Ascending aorta (tissue), 2 donors: ENCODE measurements around the gene ELMO1. TPM values are rescaled to one million over a fixed set of nuclear protein-coding genes. Genes with fewer than 3 reads are reported as not detected.

Experiments
- DNase-seq, 2 donors: peaks; one replicate each; pipeline ENCODE4 v3.0.0-alpha.2; 2019; ENCODE audit warnings: low spot score in 2 of 2
- H3K27ac ChIP-seq, 2 donors: fragments of 200-600 bp; sonication (generic); one replicate each; pipeline ENCODE4 v1.5.1; 2016 to 2017; ENCODE audit warnings: mild to moderate bottlenecking in 1 of 2
- H3K27me3 ChIP-seq: fragments of 200-600 bp; sonication (generic); one replicate; pipeline ENCODE4 v1.5.1; 2017
- H3K36me3 ChIP-seq, 2 donors: fragments of 200-600 bp; sonication (generic); one replicate each; pipeline ENCODE4 v1.5.1; 2016
- H3K4me1 ChIP-seq, 2 donors: fragments of 200-600 bp; sonication (generic); one replicate each; pipeline ENCODE4 v1.5.1; 2016 to 2017; ENCODE audit warnings: mild to moderate bottlenecking in 1 of 2
- H3K4me3 ChIP-seq, 2 donors: fragments of 200-600 bp; sonication (generic); one replicate each; pipeline ENCODE4 v1.5.1; 2016 to 2017; ENCODE audit warnings: mild to moderate bottlenecking in 1 of 2
- H3K9me3 ChIP-seq, 2 donors: fragments of 200-600 bp; sonication (generic); one replicate each; pipeline ENCODE4 v1.5.1; 2016
- CTCF ChIP-seq, 3 experiments: fragments of 200-600 bp in 2 of 3; fragments of 450-650 bp in 1 of 3; sonication (generic) in 2 of 3; IDR thresholded peaks; one replicate each; pipeline ENCODE4 v1.5.1; 2016 to 2019; ENCODE audit warnings: antibody characterized with exemption in 3 of 3, mild to moderate bottlenecking in 1 of 3, moderate library complexity in 1 of 3
- intact Hi-C: fragments of 100-400 bp; cut with DNase I; formaldehyde crosslinking; loops from one replicate; pipeline ENCODE4 v1.15.1; 2023
- total RNA-seq: library from RNA; depleted of rRNA; stranded (reverse); fragments of >200 nt; gene quantifications from one replicate; pipeline ENCODE4 v1.1.0, GENCODE V29; 2016

Gene ELMO1
- total RNA-seq, 1 donor from 2014 or later = 40.8 TPM

DNA sequence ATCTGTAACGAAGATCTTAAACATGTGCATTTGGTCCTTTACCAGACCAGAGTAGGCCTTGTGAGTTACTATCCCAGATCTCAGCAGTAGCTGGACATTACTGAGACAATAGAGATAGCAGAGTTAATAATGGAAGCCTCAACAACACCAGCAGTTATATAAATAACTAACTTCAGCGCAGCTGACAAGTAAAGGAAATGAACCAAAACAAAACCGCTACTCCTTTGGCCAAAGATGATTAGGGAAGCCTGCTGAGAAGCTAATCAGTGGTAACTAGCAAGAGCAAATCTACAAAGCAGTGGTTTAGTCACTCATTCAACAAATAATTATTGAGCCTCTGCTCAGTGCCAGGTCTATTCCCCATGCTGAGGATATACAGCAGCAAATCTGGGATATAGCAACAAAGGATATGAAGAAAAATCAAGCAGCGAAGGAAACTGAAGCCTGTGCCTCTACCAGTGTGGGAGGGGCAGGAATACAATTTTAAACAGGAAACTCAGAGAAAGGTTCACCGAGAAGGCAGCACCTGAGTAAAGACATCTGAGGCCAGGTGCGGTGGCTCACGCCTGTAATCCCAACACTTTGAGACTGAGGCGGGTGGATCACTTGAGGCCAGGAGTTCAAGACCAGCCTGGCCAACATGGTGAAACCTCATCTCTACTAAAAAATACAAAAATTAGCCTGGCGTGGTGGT lies 103.6 kb downstream of the ELMO1 start:
- no peaks in the 10 kb centered on the region for H3K36me3 ChIP-seq
- no peak overlapping the region for H3K27ac ChIP-seq
- H3K9me3 ChIP-seq = no peaks in the 10 kb centered on the region
- no peak for TF ChIP-seq CTCF (IDR thresholded peaks at IDR 0.05)
- no peak for DNase-seq
- H3K27me3 ChIP-seq = no peaks in the 10 kb centered on the region
- intact Hi-C loops = no loop called here
- no peak overlapping the region for H3K4me3 ChIP-seq
- no peaks in the 10 kb centered on the region for H3K4me1 ChIP-seq

DNA sequence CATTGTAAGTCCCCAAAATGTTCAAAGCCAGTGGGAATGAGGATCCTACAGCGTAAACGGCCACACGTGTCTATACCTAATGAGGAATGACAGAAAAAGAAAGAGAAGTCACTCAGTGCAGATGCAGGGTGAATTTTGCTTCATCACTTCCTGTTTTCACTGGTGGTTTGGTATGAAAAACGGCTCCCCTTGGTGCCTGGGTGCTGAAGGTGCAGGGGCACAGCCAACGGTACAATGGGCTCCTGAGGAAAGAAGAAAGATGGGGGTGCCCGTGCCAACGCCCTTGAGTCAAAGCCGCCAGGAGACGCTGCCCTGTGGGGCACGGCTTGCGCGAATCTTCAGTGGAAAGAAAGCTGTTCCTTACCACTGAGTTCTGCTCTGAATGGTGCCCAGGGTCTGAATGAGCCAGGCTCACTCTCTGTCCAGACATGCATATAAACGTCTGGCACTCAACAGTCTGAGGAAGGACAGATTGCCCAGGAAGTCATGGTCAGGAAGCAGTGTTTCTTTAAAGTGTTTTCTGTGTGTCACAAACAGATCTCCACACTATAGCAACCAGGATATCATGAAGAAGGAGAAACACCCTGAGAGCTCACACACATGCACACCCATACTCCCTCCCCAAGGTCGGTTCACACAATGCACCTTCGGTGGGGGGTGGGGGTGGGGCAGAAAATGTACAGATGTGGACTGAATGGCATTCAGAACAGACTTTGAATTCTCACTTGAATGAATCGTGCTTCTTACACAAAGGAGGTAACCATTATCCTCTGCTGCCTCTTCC lies 105.8 kb downstream of the ELMO1 start:
- Histone ChIP-seq H3K4me1 (no peaks in the 10 kb centered on the region), H3K27ac (no peak overlapping the region), H3K9me3 (no peaks in the 10 kb centered on the region), H3K36me3 (no peaks in the 10 kb centered on the region), H3K4me3 (peak overlapping the region in 1 of 2 donors; percentile 11), H3K27me3 (no peaks in the 10 kb centered on the region)
- intact Hi-C loops = no loop called here
- no peak for TF ChIP-seq CTCF (IDR thresholded peaks at IDR 0.05)
- DNase-seq = peak in 1 of 2 donors; percentile 66

DNA sequence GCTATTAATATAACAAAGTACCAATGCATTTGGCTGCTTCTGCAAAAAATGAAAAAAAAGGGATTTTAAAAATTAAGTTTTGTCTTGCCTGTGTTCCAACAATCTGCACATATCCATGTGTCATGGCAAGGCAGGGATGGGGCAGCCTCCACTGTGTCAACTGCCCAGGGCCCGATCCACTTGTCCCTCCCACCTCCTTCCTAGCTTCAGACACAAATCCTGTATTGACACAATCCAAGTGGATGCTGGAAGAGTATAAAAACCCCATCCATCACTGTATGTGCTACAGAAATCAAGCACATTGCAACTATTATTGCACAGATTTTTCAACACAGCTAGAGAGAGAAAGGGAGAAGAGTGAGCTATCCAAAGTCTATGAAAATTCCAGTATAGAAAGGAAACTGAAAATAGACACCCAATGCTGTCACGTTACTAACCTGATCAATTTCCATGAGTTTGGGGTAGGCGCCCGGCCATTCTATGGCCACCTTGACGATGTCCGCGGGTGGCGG lies 106.4 kb downstream of the ELMO1 start:
- H3K27ac ChIP-seq = no peak overlapping the region
- intact Hi-C loops = no loop called here
- peak overlapping the region in 1 of 2 donors; percentile 11 for H3K4me3 ChIP-seq

DNA sequence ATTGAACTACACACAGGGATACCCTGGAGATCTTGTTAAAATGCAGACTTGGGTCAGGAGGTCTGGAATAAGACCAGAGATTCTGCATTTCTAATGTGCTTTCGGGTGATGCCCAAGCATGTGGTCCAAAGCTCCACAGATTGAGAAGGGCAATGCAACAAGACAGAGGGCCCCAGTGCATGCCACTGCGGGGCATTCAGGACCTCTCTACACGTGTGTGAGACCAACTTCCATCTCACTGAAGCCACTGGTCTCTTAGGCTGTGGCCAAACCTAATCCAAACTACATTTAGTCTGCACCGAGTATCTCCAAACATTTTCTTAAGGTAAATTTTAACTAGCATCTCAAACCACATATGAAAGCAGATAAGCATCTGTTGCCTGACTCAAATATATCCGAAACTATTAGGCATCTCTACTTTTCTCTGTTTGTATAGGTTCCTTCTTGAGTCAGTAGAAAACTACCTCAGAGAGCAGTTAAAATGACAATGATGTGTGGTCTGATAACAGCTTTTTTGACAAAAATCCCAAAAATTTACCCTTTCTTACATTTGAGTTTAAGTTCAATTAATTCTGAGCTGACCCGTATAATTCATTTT lies 107.5 kb downstream of the ELMO1 start:
- H3K36me3 ChIP-seq = no peaks in the 10 kb centered on the region
- intact Hi-C loops = no loop called here
- H3K4me3 ChIP-seq = no peak overlapping the region
- no peak overlapping the region for H3K27ac ChIP-seq
- H3K27me3 ChIP-seq = no peaks in the 10 kb centered on the region
- H3K9me3 ChIP-seq = no peaks in the 10 kb centered on the region
- DNase-seq = no peak
- TF ChIP-seq CTCF (IDR thresholded peaks at IDR 0.05) = no peak
- no peaks in the 10 kb centered on the region for H3K4me1 ChIP-seq

More for the DNA sequence above, 106.4 kb downstream of the ELMO1 start:
- H3K4me1 ChIP-seq = no peaks in the 10 kb centered on the region
- DNase-seq = no peak
- TF ChIP-seq CTCF (IDR thresholded peaks at IDR 0.05) = no peak
- H3K9me3 ChIP-seq = no peaks in the 10 kb centered on the region
- H3K27me3 ChIP-seq = no peaks in the 10 kb centered on the region
- no peaks in the 10 kb centered on the region for H3K36me3 ChIP-seq

DNA sequence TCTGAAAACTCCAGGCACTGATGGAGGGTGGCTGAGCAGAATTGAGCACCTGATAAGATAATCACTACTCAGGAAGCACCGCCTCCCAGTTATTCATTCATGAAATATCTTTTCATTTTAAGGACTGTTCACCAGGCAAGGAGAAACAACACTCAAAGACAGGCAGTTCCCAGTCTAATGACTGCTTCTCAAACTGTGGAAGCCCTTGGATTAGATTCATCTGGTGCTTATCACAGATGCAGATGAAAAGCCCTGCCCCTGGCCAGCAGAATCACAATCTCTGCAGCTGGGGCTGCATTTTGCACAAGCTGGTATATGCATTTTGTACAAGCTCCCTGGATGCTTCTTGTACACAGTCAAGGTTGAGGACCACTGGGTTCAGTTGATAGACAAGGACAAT lies 109.7 kb downstream of the ELMO1 start:
- Histone ChIP-seq H3K27me3 (no peaks in the 10 kb centered on the region), H3K27ac (no peak overlapping the region)
- intact Hi-C loops = no loop called here

More for the DNA sequence above, 109.7 kb downstream of the ELMO1 start:
- DNase-seq = no peak
- TF ChIP-seq CTCF (IDR thresholded peaks at IDR 0.05) = no peak
- Histone ChIP-seq H3K9me3 (no peaks in the 10 kb centered on the region), H3K36me3 (no peaks in the 10 kb centered on the region), H3K4me1 (no peaks in the 10 kb centered on the region), H3K4me3 (no peak overlapping the region)
